IMR-90 (cell line): ENCODE measurements around the gene PIWIL4. TPM values are rescaled to one million over a fixed set of nuclear protein-coding genes. Genes with fewer than 3 reads are reported as not detected.

Source experiments
- ATAC-seq: fragments of 200-7000 bp; cut with Tn5 transposase; 2 replicates; pipeline ENCODE4 v1.9.1; 2020; ENCODE audit warnings: low read depth, mild to moderate bottlenecking, moderate library complexity
- BruUV-seq: library from RNA; stranded (reverse); fragments of 400-500 nt; replicated peaks from 2 replicates; lab custom pipeline; 2021; lab: Mats Ljungman, UMichigan
- CTCF ChIA-PET: fragments of 300-600 bp; formaldehyde crosslinking; extraction: SDS; loops from one replicate; lab custom pipeline; 2021; ENCODE audit warnings: antibody characterized with exemption; lab: Yijun Ruan, JAX
- POLR2A ChIA-PET: fragments of 300-600 bp; sonication (Branson Sonifier 250); formaldehyde crosslinking; loops from one replicate; lab custom pipeline; 2022; ENCODE audit warnings: antibody characterized with exemption; ENCODE audit not compliant: unreplicated experiment; lab: Charles Lee
- DNase-seq: peaks from one replicate; pipeline ENCODE4 v3.0.0; 2013
- H2AFZ ChIP-seq: replicated peaks from 2 replicates; pipeline ENCODE3; 2013; ENCODE audit warnings: low read length, mild to moderate bottlenecking; ENCODE audit not compliant: poor library complexity
- H2AK5ac ChIP-seq: 2 replicates; pipeline ENCODE4 v1.6.1; 2013; ENCODE audit warnings: low read depth, low read length, inconsistent platforms
- H2AK9ac ChIP-seq: replicated peaks from 2 replicates; pipeline ENCODE3; 2013; ENCODE audit warnings: mild to moderate bottlenecking, low read depth, low read length, moderate library complexity; ENCODE audit not compliant: poor library complexity
- H2BK120ac ChIP-seq: 2 replicates; pipeline ENCODE4 v1.6.1; 2013; ENCODE audit warnings: low read depth, low read length, inconsistent platforms
- H2BK15ac ChIP-seq: 3 replicates; pipeline ENCODE4 v1.6.1; 2013; ENCODE audit warnings: low read depth, low read length, inconsistent platforms
- H2BK20ac ChIP-seq: 2 replicates; pipeline ENCODE4 v1.6.1; 2013; ENCODE audit warnings: low read depth, mild to moderate bottlenecking, inconsistent platforms, low read length, moderate library complexity
- H2BK5ac ChIP-seq: 2 replicates; pipeline ENCODE4 v1.6.1; 2013; ENCODE audit warnings: mild to moderate bottlenecking, low read depth, low read length, inconsistent platforms; ENCODE audit not compliant: poor library complexity, severe bottlenecking
- H3K14ac ChIP-seq: replicated peaks from 2 replicates; pipeline ENCODE4 v1.6.1; 2013; ENCODE audit warnings: low read depth, low read length, inconsistent platforms
- H3K18ac ChIP-seq: 2 replicates; pipeline ENCODE4 v1.6.1; 2013; ENCODE audit warnings: low read depth, low read length, control low read depth
- H3K23ac ChIP-seq: 2 replicates; pipeline ENCODE4 v1.6.1; 2013; ENCODE audit warnings: low read depth, low read length, inconsistent platforms
- H3K27ac ChIP-seq: 2 replicates; pipeline ENCODE4 v1.5.1; 2013; ENCODE audit warnings: mild to moderate bottlenecking, control low read depth, low read length; ENCODE audit not compliant: insufficient read depth
- H3K27me3 ChIP-seq: 2 replicates; pipeline ENCODE4 v1.6.1; 2013; ENCODE audit warnings: low read length; ENCODE audit not compliant: control insufficient read depth, insufficient read depth
- H3K36me3 ChIP-seq: 2 replicates; pipeline ENCODE4 v1.6.1; 2013; ENCODE audit warnings: low read length, mixed read lengths; ENCODE audit not compliant: control insufficient read depth, insufficient read depth
- H3K4ac ChIP-seq: 2 replicates; pipeline ENCODE4 v1.6.1; 2013; ENCODE audit warnings: low read depth, low read length, inconsistent platforms
- H3K4me1 ChIP-seq: 2 replicates; pipeline ENCODE4 v1.6.1; 2013; ENCODE audit warnings: low read length, mixed read lengths; ENCODE audit not compliant: control insufficient read depth, insufficient read depth
- H3K4me2 ChIP-seq: 2 replicates; pipeline ENCODE4 v1.6.1; 2013; ENCODE audit warnings: low read depth, mild to moderate bottlenecking, control low read depth, low read length, moderate library complexity
- H3K4me3 ChIP-seq: 2 replicates; pipeline ENCODE4 v1.5.1; 2013; ENCODE audit warnings: low read depth, mild to moderate bottlenecking, control low read depth, low read length, moderate library complexity; ENCODE audit not compliant: insufficient read depth
- H3K56ac ChIP-seq: 2 replicates; pipeline ENCODE4 v1.6.1; 2013; ENCODE audit warnings: low read length, inconsistent platforms; ENCODE audit not compliant: insufficient read depth; ENCODE audit errors: extremely low read depth
- H3K79me1 ChIP-seq, 2 experiments: 2 replicates each; pipeline ENCODE4 v1.6.1; 2013; ENCODE audit warnings: low read length in 2 of 2, inconsistent platforms in 1 of 2, low read depth in 1 of 2
- H3K9ac ChIP-seq: 2 replicates; pipeline ENCODE4 v1.6.1; 2013; ENCODE audit warnings: low read depth, low read length, control low read depth
- H3K9me1 ChIP-seq: 2 replicates; pipeline ENCODE4 v1.6.1; 2013; ENCODE audit warnings: low read length, inconsistent platforms; ENCODE audit not compliant: insufficient read depth
- H3K9me3 ChIP-seq: 2 replicates; pipeline ENCODE4 v1.6.1; 2013; ENCODE audit warnings: low read length; ENCODE audit not compliant: control insufficient read depth, insufficient read depth
- H4K20me1 ChIP-seq: 2 replicates; pipeline ENCODE4 v1.6.1; 2013; ENCODE audit warnings: low read length, inconsistent platforms; ENCODE audit not compliant: insufficient read depth
- H4K5ac ChIP-seq: 2 replicates; pipeline ENCODE4 v1.6.1; 2013; ENCODE audit warnings: mild to moderate bottlenecking, low read depth, low read length, control low read depth
- H4K8ac ChIP-seq, 2 experiments: 2 replicates each; pipeline ENCODE4 v1.6.1; 2013; ENCODE audit warnings: low read depth in 2 of 2, low read length in 2 of 2, control low read depth in 1 of 2, inconsistent platforms in 1 of 2
- H4K91ac ChIP-seq: 2 replicates; pipeline ENCODE4 v1.6.1; 2013; ENCODE audit warnings: low read depth, low read length, inconsistent platforms; ENCODE audit not compliant: insufficient read depth
- BHLHE40 ChIP-seq: fragments of 150-350 bp; IDR thresholded peaks from 2 replicates; pipeline ENCODE4 v1.6.1; 2016; ENCODE audit warnings: mild to moderate bottlenecking, low read depth, low read length
- CEBPB ChIP-seq: IDR thresholded peaks from 2 replicates; pipeline ENCODE4 v1.6.1; 2012; ENCODE audit warnings: low read depth, low read length, improper control_type of control experiment
- FOS ChIP-seq: fragments of 150-350 bp; IDR thresholded peaks from 2 replicates; pipeline ENCODE4 v1.6.1; 2016; ENCODE audit warnings: low read depth, low read length
- MAFK ChIP-seq: IDR thresholded peaks from 2 replicates; pipeline ENCODE4 v1.6.1; 2012; ENCODE audit warnings: low read depth, low read length, improper control_type of control experiment
- MXI1 ChIP-seq: IDR thresholded peaks from 2 replicates; pipeline ENCODE4 v1.6.1; 2012; ENCODE audit warnings: low read depth, mild to moderate bottlenecking, low read length, moderate library complexity, borderline replicate concordance
- NFE2L2 ChIP-seq: fragments of 150-350 bp; IDR thresholded peaks from 2 replicates; pipeline ENCODE4 v1.6.1; 2016; ENCODE audit warnings: low read depth, mild to moderate bottlenecking, low read length
- POLR2A ChIP-seq: IDR thresholded peaks from 2 replicates; pipeline ENCODE4 v1.6.1; 2012; ENCODE audit warnings: mild to moderate bottlenecking, low read depth, low read length
- RAD21 ChIP-seq: IDR thresholded peaks from 2 replicates; pipeline ENCODE4 v1.6.1; 2012; ENCODE audit warnings: low read length, improper control_type of control experiment
- RCOR1 ChIP-seq: IDR thresholded peaks from 2 replicates; pipeline ENCODE4 v1.6.1; 2012; ENCODE audit warnings: mild to moderate bottlenecking, low read length, improper control_type of control experiment; ENCODE audit not compliant: insufficient replicate concordance
- RFX5 ChIP-seq: IDR thresholded peaks from 2 replicates; pipeline ENCODE4 v1.8.0; 2012; ENCODE audit warnings: low read depth, mild to moderate bottlenecking, low read length, moderate library complexity
- SMC3 ChIP-seq: fragments of 150-350 bp; IDR thresholded peaks from 2 replicates; pipeline ENCODE4 v1.6.1; 2016; ENCODE audit warnings: low read depth, mild to moderate bottlenecking, antibody characterized with exemption, low read length, moderate library complexity
- dilution Hi-C: fragments of 300-500 bp; cut with HindIII; formaldehyde crosslinking; loops from one replicate; pipeline ENCODE4 v1.14.3; 2018; ENCODE audit warnings: low sequenced_read_pairs; ENCODE audit not compliant: unreplicated experiment
- in situ Hi-C: fragments of 300-500 bp; cut with MboI; formaldehyde crosslinking; loops from 3 replicates; pipeline ENCODE4 v1.14.3; 2019; ENCODE audit warnings: low sequenced_read_pairs, inconsistent platforms, mixed read lengths
- intact Hi-C: fragments of 100-400 bp; cut with micrococcal nuclease; formaldehyde crosslinking; loops from 2 replicates; pipeline ENCODE4 v1.10.0; 2022
- polyA plus RNA-seq, 3 experiments: library from polyadenylated mRNA; depleted of rRNA; stranded (reverse); fragments of >200 nt; gene quantifications; 2 replicates each; pipeline ENCODE4 v1.2.3, GENCODE V29; 2012; ENCODE audit warnings: low replicate concordance in 1 of 3
- total RNA-seq: library from RNA; depleted of rRNA; stranded (reverse); fragments of >200 nt; gene quantifications from 2 replicates; pipeline ENCODE4 v1.2.3, GENCODE V29; 2012
- TF ChIP-seq, protein P1 (sequence below): conservative IDR thresholded peaks from 2 replicates; pipeline ENCODE4 v1.5.1; 2012; ENCODE audit warnings: mild to moderate bottlenecking, low read depth, low read length, improper control_type of control experiment
- TF ChIP-seq, protein P2 (sequence below): fragments of 150-350 bp; IDR thresholded peaks from 2 replicates; pipeline ENCODE4 v1.6.1; 2017; ENCODE audit warnings: mild to moderate bottlenecking, antibody characterized with exemption, low read length, low read depth

The PIWIL4 gene
- total and polyA plus RNA-seq, 2 of the 4 experiments (the other 2 are of a cell fraction): 0.72 to 1.3 TPM

DNA sequence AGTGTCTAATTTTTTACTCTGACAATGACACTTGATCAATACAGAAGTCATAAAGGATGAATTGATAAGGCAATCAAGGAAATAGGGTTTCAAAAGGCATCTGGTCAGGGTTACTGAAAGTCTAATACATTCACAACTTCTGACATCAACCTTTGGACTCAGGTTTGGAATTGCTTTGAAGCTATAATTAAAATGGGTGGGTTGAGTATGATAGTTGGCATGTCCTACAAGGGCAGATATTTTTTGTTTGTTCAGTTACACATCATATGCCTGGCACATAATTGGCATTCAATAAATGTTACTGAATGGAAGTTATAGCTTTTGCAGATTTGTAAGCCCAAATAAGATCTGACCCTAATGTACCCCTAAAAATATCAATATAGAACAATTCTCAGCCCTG is 30.8 kb upstream of the PIWIL4 start:
- Histone ChIP-seq H2BK120ac (no peak overlapping the region), H4K5ac (no peak overlapping the region), H2AFZ (no peak overlapping the region), H3K56ac (no peak overlapping the region), H3K14ac (no peak overlapping the region), H2AK5ac (no peak overlapping the region), H3K27ac (no peak overlapping the region), H3K36me3 (no peaks in the 10 kb centered on the region), H4K20me1 (no peaks in the 10 kb centered on the region), H2BK15ac (no peak overlapping the region), H3K23ac (no peak overlapping the region), H4K8ac (no peak overlapping the region), H3K4ac (no peak overlapping the region), H3K79me1 (no peaks in the 10 kb centered on the region), H2BK5ac (no peak overlapping the region), H3K27me3 (peaks cover 5% of the 10 kb centered on the region; the same call in 1 of the 2 replicates), H3K9me1 (0 out of 2 replicates have a peak, but pooled peaks cover 3% of the 10 kb centered on the region), H2AK9ac (no peak overlapping the region), H3K4me1 (peaks cover 3% of the 10 kb centered on the region), H3K9me3 (no peaks in the 10 kb centered on the region), H3K4me2 (no peak overlapping the region), H3K9ac (no peak overlapping the region), H4K91ac (no peak overlapping the region), H3K18ac (no peak overlapping the region), H2BK20ac (no peak overlapping the region), H3K4me3 (no peak overlapping the region)
- ATAC-seq: no peak
- ChIA-PET POLR2A (no interaction called here), CTCF (interaction anchor here (0.6 kb wide), 1 partner anchor 528 kb away, joined by 5 read pairs; no protein-coding TSS in a partner anchor)
- BruUV-seq: no TSS peak
- in situ Hi-C loops (no loop called here), dilution Hi-C loops (no loop called here), intact Hi-C loops (no loop called here)
- DNase-seq: no peak
- TF ChIP-seq BHLHE40 (no peak), FOS (no peak), RFX5 (no peak), RAD21 (no peak), SMC3 (no peak), RCOR1 (no peak), POLR2A (no peak), CEBPB (no peak), MAFK (no peak), MXI1 (no peak), NFE2L2 (no peak)
- TF ChIP-seq, protein P1, sequence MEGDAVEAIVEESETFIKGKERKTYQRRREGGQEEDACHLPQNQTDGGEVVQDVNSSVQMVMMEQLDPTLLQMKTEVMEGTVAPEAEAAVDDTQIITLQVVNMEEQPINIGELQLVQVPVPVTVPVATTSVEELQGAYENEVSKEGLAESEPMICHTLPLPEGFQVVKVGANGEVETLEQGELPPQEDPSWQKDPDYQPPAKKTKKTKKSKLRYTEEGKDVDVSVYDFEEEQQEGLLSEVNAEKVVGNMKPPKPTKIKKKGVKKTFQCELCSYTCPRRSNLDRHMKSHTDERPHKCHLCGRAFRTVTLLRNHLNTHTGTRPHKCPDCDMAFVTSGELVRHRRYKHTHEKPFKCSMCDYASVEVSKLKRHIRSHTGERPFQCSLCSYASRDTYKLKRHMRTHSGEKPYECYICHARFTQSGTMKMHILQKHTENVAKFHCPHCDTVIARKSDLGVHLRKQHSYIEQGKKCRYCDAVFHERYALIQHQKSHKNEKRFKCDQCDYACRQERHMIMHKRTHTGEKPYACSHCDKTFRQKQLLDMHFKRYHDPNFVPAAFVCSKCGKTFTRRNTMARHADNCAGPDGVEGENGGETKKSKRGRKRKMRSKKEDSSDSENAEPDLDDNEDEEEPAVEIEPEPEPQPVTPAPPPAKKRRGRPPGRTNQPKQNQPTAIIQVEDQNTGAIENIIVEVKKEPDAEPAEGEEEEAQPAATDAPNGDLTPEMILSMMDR: no peak
- TF ChIP-seq, protein P2, sequence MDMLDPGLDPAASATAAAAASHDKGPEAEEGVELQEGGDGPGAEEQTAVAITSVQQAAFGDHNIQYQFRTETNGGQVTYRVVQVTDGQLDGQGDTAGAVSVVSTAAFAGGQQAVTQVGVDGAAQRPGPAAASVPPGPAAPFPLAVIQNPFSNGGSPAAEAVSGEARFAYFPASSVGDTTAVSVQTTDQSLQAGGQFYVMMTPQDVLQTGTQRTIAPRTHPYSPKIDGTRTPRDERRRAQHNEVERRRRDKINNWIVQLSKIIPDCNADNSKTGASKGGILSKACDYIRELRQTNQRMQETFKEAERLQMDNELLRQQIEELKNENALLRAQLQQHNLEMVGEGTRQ: no peak
